Panc1 (cell line): ENCODE measurements around the gene WTAP. TPM values are rescaled to one million over a fixed set of nuclear protein-coding genes. Genes with fewer than 3 reads are reported as not detected.

ENCODE experiments used
- ATAC-seq: fragments of 200-7000 bp; cut with Tn5 transposase; 2 replicates; pipeline ENCODE4 v1.9.1; 2020; ENCODE audit warnings: mild to moderate bottlenecking, moderate library complexity
- BruUV-seq: library from RNA; stranded (reverse); fragments of 400-500 nt; replicated peaks from 2 replicates; lab custom pipeline; 2021; lab: Mats Ljungman, UMichigan
- CTCF ChIA-PET: fragments of 300-600 bp; sonication (Branson Sonifier 250); formaldehyde crosslinking; loops from one replicate; lab custom pipeline; 2022; ENCODE audit warnings: antibody characterized with exemption; lab: Charles Lee
- POLR2A ChIA-PET: fragments of 300-600 bp; sonication (Branson Sonifier 250); formaldehyde crosslinking; loops from one replicate; lab custom pipeline; 2022; ENCODE audit warnings: antibody characterized with exemption; lab: Charles Lee
- DNase-seq: peaks from one replicate; pipeline ENCODE4 v3.0.0-alpha.2; 2010; ENCODE audit warnings: low read depth, low spot score
- H3K27ac ChIP-seq: 2 replicates; pipeline ENCODE4 v1.5.1; 2011; ENCODE audit warnings: mild to moderate bottlenecking, low read length, inconsistent platforms
- H3K27me3 ChIP-seq: fragments of 200-500 bp; sonication (Bioruptor generic); 2 replicates; pipeline ENCODE4 v1.6.0; 2014; ENCODE audit warnings: low read length, inconsistent platforms; ENCODE audit not compliant: control insufficient read depth, insufficient read depth
- H3K36me3 ChIP-seq: fragments of 200-500 bp; sonication (Bioruptor generic); 2 replicates; pipeline ENCODE4 v1.5.1; 2014; ENCODE audit warnings: inconsistent platforms, mild to moderate bottlenecking, low read length, moderate library complexity; ENCODE audit not compliant: control insufficient read depth, insufficient read depth
- H3K4me1 ChIP-seq: 2 replicates; pipeline ENCODE4 v1.5.1; 2011; ENCODE audit warnings: inconsistent platforms, mild to moderate bottlenecking, low read length, moderate library complexity; ENCODE audit not compliant: control insufficient read depth, insufficient read depth
- H3K4me3 ChIP-seq, 2 experiments: 2 replicates each; pipeline ENCODE4 v1.5.1; 2011 to 2012; ENCODE audit warnings: low read depth in 2 of 2, low read length in 2 of 2, mild to moderate bottlenecking in 2 of 2, inconsistent platforms in 1 of 2, moderate library complexity in 1 of 2
- H3K9me3 ChIP-seq: fragments of 200-500 bp; sonication (Bioruptor generic); 2 replicates; pipeline ENCODE4 v1.5.1; 2014; ENCODE audit warnings: low read depth, mild to moderate bottlenecking, inconsistent platforms, low read length, moderate library complexity; ENCODE audit not compliant: control insufficient read depth, insufficient read depth
- POLR2AphosphoS5 ChIP-seq: IDR thresholded peaks from 2 replicates; pipeline ENCODE4 v1.6.1; 2012; ENCODE audit warnings: mild to moderate bottlenecking, low read depth, low read length, moderate library complexity
- SIN3A ChIP-seq: IDR thresholded peaks from 2 replicates; pipeline ENCODE4 v1.6.1; 2012; ENCODE audit warnings: low read depth, mild to moderate bottlenecking, low read length, moderate library complexity, borderline replicate concordance; ENCODE audit not compliant: insufficient read depth
- TCF7L2 ChIP-seq: IDR thresholded peaks from 2 replicates; pipeline ENCODE4 v1.6.1; 2011; ENCODE audit warnings: mild to moderate bottlenecking, low read depth, low read length, inconsistent platforms
- in situ Hi-C: cut with HindIII; loops from 2 replicates; pipeline ENCODE4 v1.10.0; 2016; ENCODE audit warnings: low sequenced_read_pairs, low pct_unique_long_range_greater_than_20kb
- intact Hi-C: fragments of 100-400 bp; cut with micrococcal nuclease; formaldehyde crosslinking; loops from one replicate; pipeline ENCODE4 v1.10.0; 2022; ENCODE audit not compliant: unreplicated experiment
- total RNA-seq: library from RNA; stranded (reverse); gene quantifications from one replicate; pipeline ENCODE4 v1.2.1, GENCODE V29; 2021; ENCODE audit not compliant: unreplicated experiment
- TF ChIP-seq, protein P1 (sequence below): fragments of 450-650 bp; IDR thresholded peaks from 2 replicates; pipeline ENCODE4 v1.5.1; 2017; ENCODE audit warnings: mild to moderate bottlenecking
- TF ChIP-seq, protein P2 (sequence below), 2 experiments: IDR thresholded peaks; 2 replicates each; pipeline ENCODE4 v1.6.1; 2011 to 2012; ENCODE audit warnings: low read depth in 2 of 2, control low read depth in 1 of 2, low read length in 1 of 2, mild to moderate bottlenecking in 1 of 2, moderate library complexity in 1 of 2; ENCODE audit not compliant: insufficient read depth in 1 of 2

The WTAP gene
- total RNA-seq, 1 experiment from 2014 or later, result 112 TPM

DNA sequence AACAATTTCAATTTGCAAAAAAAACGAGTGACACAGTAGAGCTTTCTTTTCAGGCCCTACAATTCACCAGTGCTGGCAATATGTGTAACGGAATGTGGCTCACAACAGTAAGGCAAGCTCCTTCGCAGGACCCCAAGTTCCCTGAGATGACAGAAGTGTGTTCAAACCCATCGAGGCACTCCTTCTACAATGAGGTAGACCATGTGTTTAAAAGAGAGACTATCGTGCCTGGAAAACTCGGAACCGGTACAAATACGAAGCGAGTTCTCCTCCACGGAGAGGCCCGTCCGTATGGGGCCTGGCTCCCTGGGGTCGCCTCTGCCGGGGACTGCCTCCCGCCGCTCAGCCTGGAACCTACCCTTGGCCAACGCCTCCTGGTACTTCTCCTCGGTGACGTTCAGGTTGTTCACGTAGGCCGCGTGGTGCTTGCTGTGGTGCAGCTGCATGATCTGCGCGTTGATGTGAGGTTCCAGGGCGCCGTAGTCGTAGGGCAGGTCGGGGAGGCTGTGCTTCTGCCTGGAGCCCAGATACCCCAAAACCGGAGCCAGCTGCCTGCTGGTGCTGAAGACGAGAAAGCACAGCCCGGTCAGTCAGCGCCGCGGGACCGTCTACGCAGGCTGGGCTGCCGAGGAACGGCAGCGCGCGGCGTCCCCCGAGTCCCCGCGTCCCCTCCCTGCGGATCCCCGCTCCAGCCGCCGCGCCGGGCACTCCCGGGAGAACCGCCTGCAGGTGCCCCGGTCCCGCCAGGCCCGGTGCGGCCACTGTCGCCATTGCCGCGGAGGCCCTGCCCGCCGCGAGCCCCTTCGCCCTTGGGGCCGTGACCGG, 34.8 kb upstream of the WTAP start:
- 0 out of 2 replicates have a peak, but pooled peaks have one; percentile 25 for TF ChIP-seq SIN3A
- no peak for TF ChIP-seq POLR2AphosphoS5
- TF ChIP-seq, protein P1, sequence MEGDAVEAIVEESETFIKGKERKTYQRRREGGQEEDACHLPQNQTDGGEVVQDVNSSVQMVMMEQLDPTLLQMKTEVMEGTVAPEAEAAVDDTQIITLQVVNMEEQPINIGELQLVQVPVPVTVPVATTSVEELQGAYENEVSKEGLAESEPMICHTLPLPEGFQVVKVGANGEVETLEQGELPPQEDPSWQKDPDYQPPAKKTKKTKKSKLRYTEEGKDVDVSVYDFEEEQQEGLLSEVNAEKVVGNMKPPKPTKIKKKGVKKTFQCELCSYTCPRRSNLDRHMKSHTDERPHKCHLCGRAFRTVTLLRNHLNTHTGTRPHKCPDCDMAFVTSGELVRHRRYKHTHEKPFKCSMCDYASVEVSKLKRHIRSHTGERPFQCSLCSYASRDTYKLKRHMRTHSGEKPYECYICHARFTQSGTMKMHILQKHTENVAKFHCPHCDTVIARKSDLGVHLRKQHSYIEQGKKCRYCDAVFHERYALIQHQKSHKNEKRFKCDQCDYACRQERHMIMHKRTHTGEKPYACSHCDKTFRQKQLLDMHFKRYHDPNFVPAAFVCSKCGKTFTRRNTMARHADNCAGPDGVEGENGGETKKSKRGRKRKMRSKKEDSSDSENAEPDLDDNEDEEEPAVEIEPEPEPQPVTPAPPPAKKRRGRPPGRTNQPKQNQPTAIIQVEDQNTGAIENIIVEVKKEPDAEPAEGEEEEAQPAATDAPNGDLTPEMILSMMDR, result no peak
- peaks cover 3% of the 10 kb centered on the region; the same call in 1 of the 2 replicates for H3K36me3 ChIP-seq
- ATAC-seq (peak; percentile 59), DNase-seq (no peak)
- H3K27ac ChIP-seq, result peak overlapping the region; percentile 84
- H3K27me3 ChIP-seq, result no peaks in the 10 kb centered on the region
- no TSS peak for BruUV-seq
- peak overlapping the region; percentile 69 to 72 for H3K4me3 ChIP-seq
- peaks cover 21% of the 10 kb centered on the region for H3K4me1 ChIP-seq
- H3K9me3 ChIP-seq, result no peaks in the 10 kb centered on the region
- CTCF ChIA-PET, result no interaction called here
- intact Hi-C loops (loop anchor here (5.0 kb wide), 2 partner anchors 35 to 95 kb away; partner anchors contain the start of genes TCP1 and WTAP), in situ Hi-C loops (no loop called here)
- POLR2A ChIA-PET, result interaction anchor here (0.6 kb wide), 1 partner anchor 28 kb away, joined by 16 read pairs; no protein-coding TSS in a partner anchor

DNA sequence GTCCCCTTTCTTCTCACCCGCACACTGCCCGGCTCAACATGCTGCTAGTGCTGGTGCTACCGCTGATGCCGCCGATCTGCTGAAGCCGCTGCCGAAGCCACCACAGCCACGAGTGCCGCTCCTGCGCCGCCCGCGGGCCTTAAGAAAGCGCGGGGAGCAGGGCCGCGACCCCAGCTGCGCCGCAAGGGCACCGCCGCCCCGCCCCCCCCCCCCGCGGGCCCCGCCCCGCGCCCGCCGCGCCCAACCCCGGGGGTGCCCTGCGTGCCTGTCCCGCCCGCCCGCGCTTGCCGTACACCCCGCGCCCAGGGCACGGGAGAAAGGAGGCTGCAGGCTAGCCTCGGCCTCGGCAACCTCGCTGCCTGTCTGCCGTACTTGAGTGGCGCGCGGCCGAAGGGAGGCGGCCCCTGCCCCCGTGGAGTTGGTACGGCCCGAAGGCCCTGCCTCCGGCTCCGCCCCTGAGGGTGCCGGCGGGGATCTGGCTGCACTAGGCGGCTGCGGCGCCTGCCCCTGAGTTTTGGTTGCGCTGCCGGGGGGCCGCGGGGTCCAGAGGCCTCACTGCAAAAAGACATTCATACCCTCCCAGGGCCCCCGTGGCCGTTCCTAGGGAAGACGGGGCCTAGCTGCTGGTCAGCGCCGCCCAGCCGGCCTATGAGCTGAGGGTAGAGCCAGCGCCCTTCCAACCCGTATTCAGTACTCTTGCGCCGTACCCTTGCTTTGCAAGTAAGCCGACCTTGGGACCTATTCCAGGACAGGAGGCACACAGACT, 34.0 kb upstream of the WTAP start, which contains the start of gene SOD2:
SOD2 (minus strand) TSS at position 114 of the 766 bp plus-strand sequence; CDS start at position 40, 74 bp downstream.
- ATAC-seq (peak; percentile 92), DNase-seq (no peak)
- peak within 1 kb of the TSS; percentile 95 for H3K27ac ChIP-seq
- BruUV-seq, result no TSS peak
- intact Hi-C loops (loop anchor here (5.0 kb wide), 2 partner anchors 34 to 94 kb away; partner anchors contain the start of genes TCP1 and WTAP), in situ Hi-C loops (no loop called here)
- no peaks in the 10 kb centered on the region for H3K9me3 ChIP-seq
- TF ChIP-seq, protein P1, result no peak
- TF ChIP-seq TCF7L2 (peak; percentile 55; the same call in 1 of the 2 replicates), SIN3A (0 out of 2 replicates have a peak, but pooled peaks have one; percentile 56), POLR2AphosphoS5 (peak; percentile 87)
- TF ChIP-seq, protein P2, sequence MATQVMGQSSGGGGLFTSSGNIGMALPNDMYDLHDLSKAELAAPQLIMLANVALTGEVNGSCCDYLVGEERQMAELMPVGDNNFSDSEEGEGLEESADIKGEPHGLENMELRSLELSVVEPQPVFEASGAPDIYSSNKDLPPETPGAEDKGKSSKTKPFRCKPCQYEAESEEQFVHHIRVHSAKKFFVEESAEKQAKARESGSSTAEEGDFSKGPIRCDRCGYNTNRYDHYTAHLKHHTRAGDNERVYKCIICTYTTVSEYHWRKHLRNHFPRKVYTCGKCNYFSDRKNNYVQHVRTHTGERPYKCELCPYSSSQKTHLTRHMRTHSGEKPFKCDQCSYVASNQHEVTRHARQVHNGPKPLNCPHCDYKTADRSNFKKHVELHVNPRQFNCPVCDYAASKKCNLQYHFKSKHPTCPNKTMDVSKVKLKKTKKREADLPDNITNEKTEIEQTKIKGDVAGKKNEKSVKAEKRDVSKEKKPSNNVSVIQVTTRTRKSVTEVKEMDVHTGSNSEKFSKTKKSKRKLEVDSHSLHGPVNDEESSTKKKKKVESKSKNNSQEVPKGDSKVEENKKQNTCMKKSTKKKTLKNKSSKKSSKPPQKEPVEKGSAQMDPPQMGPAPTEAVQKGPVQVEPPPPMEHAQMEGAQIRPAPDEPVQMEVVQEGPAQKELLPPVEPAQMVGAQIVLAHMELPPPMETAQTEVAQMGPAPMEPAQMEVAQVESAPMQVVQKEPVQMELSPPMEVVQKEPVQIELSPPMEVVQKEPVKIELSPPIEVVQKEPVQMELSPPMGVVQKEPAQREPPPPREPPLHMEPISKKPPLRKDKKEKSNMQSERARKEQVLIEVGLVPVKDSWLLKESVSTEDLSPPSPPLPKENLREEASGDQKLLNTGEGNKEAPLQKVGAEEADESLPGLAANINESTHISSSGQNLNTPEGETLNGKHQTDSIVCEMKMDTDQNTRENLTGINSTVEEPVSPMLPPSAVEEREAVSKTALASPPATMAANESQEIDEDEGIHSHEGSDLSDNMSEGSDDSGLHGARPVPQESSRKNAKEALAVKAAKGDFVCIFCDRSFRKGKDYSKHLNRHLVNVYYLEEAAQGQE (IDR thresholded peaks at IDR 0.05; ENCODE audit: insufficient read depth in 1 of 2, low read depth in 2 of 2, low read length in 1 of 2), result no peak
- no peaks in the 10 kb centered on the region for H3K27me3 ChIP-seq
- H3K4me1 ChIP-seq, result peaks cover 21% of the 10 kb centered on the region
- H3K4me3 ChIP-seq, result peak within 1 kb of the TSS; percentile 69 to 72
- CTCF ChIA-PET, result no interaction called here
- peaks cover 3% of the 10 kb centered on the region; the same call in 1 of the 2 replicates for H3K36me3 ChIP-seq
- POLR2A ChIA-PET, result interaction anchor here (1.1 kb wide), 1 partner anchor 33 kb away, joined by 4 read pairs; the partner anchor contains the start of gene WTAP
